ENCODE data around the gene SPTBN1. TPM values are rescaled to one million over a fixed set of nuclear protein-coding genes. Genes with fewer than 3 reads are reported as not detected.

Gene SPTBN1
- total RNA-seq, 1 experiment from 2014 or later = 202 TPM

DNA sequence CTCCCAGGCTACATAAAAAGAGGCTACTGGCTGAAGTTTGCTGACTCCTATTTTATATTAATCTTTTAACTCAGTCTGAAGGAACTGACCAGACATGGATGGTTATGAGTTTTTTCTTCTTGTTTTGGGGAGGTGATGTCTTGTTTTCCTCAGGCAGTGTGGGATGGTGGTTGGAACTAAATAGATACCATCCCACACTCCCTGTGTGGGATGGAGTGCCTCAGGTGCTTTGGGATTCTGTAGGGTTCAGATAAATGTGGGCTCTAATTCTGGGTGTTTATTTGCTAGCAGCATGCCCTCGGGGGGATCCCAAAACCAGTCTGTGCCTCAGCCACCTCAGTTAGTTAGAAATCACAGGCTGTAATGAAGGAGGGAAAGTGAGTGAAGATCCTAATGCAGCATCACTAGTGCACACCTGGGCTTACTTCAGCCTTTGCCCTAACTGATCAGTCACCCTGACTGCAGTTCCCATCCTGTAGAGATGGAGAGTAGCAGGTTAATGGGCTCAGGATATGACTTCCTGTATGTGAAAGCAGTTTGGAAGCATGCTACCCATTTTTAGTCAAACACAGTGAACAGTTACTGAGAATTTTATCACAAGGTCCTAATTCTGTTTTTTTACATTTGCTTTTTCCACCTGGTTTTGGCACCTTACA, 132.2 kb downstream of the SPTBN1 start:
- DNase-seq (no peak), ATAC-seq (peak; percentile 21; the same call in 1 of the 2 replicates)
- BruUV-seq (replicated peaks) = no TSS peak
- Histone ChIP-seq H3K9ac (ENCODE audit: low read length) (no peak overlapping the region), H3K4me3 (ENCODE audit: low read length) (no peak overlapping the region), H3K4me1 (ENCODE audit: insufficient read depth, low read length) (peaks cover 64% of the 10 kb centered on the region), H3K27me3 (ENCODE audit: low read length) (no peaks in the 10 kb centered on the region), H2AFZ (ENCODE audit: low read length) (no peak overlapping the region), H3K79me2 (ENCODE audit: low read length) (peaks cover 98% of the 10 kb centered on the region), H3K36me3 (ENCODE audit: low read depth, low read length) (peaks cover 10% of the 10 kb centered on the region), H4K20me1 (ENCODE audit: low read length) (peaks cover 39% of the 10 kb centered on the region; the same call in 1 of the 2 replicates), H3K27ac (ENCODE audit: low read length) (peak overlapping the region; percentile 87; the same call in 1 of the 2 replicates), H3K9me2 (replicated peaks; ENCODE audit: low read length) (no peaks in the 10 kb centered on the region), H3F3A (ENCODE audit: low read length, unreplicated experiment) (peaks cover 5% of the 10 kb centered on the region), H3K4me2 (ENCODE audit: low read length) (no peak overlapping the region), H3K9me3 (ENCODE audit: low read length) (no peaks in the 10 kb centered on the region)
- TF ChIP-seq, protein P1, sequence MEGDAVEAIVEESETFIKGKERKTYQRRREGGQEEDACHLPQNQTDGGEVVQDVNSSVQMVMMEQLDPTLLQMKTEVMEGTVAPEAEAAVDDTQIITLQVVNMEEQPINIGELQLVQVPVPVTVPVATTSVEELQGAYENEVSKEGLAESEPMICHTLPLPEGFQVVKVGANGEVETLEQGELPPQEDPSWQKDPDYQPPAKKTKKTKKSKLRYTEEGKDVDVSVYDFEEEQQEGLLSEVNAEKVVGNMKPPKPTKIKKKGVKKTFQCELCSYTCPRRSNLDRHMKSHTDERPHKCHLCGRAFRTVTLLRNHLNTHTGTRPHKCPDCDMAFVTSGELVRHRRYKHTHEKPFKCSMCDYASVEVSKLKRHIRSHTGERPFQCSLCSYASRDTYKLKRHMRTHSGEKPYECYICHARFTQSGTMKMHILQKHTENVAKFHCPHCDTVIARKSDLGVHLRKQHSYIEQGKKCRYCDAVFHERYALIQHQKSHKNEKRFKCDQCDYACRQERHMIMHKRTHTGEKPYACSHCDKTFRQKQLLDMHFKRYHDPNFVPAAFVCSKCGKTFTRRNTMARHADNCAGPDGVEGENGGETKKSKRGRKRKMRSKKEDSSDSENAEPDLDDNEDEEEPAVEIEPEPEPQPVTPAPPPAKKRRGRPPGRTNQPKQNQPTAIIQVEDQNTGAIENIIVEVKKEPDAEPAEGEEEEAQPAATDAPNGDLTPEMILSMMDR (conservative IDR thresholded peaks at IDR 0.05; ENCODE audit: low read depth, low read length) = no peak
- TF ChIP-seq EZH2 (IDR thresholded peaks at IDR 0.05; ENCODE audit: low read length, unreplicated experiment) = no peak
- TF ChIP-seq EZH2phosphoT487 (IDR thresholded peaks at IDR 0.05; ENCODE audit: borderline replicate concordance, low read length) = no peak
- CTCF ChIA-PET = interaction anchor here (1.4 kb wide), 1 partner anchor 68 kb away, joined by 5 read pairs; no protein-coding TSS in a partner anchor
- POLR2A ChIA-PET (ENCODE audit: unreplicated experiment) = no interaction called here
- intact Hi-C loops (cut with micrococcal nuclease) = no loop called here

DNA sequence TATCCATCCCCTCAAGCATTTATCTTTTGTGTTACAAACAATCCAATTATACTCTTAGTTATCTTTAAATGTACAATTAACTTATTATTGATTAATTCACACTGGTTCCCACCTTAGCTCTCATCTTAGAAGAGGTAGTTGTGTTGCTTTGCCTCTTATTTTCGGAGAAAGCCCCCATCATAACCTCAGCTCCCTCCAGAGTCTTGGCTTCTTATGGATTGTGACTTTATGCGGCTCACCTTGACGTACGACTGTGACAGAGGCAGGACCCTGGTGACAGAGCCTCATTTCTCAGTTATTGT, 132.9 kb downstream of the SPTBN1 start:
- no peaks in the 10 kb centered on the region for H3K27me3 ChIP-seq (ENCODE audit: low read length)
- no peaks in the 10 kb centered on the region for H3K9me2 ChIP-seq (replicated peaks; ENCODE audit: low read length)
- ChIA-PET POLR2A (ENCODE audit: unreplicated experiment) (no interaction called here), CTCF (interaction anchor here (1.4 kb wide), 1 partner anchor 68 kb away, joined by 5 read pairs; no protein-coding TSS in a partner anchor)
- peak overlapping the region; percentile 55 for H3K4me2 ChIP-seq (ENCODE audit: low read length)
- no peak for ATAC-seq
- peaks cover 40% of the 10 kb centered on the region; the same call in 1 of the 2 replicates for H4K20me1 ChIP-seq (ENCODE audit: low read length)
- H2AFZ ChIP-seq (ENCODE audit: low read length) = no peak overlapping the region
- peaks cover 5% of the 10 kb centered on the region for H3F3A ChIP-seq (ENCODE audit: low read length, unreplicated experiment)
- no peak for DNase-seq
- H3K79me2 ChIP-seq (ENCODE audit: low read length) = peaks cover 98% of the 10 kb centered on the region
- no peaks in the 10 kb centered on the region for H3K9me3 ChIP-seq (ENCODE audit: low read length)
- peak overlapping the region; percentile 87 for H3K27ac ChIP-seq (ENCODE audit: low read length)
- peak overlapping the region; percentile 10; the same call in 1 of the 2 replicates for H3K4me3 ChIP-seq (ENCODE audit: low read length)
- intact Hi-C loops (cut with micrococcal nuclease) = no loop called here
- peaks cover 10% of the 10 kb centered on the region for H3K36me3 ChIP-seq (ENCODE audit: low read depth, low read length)
- BruUV-seq (replicated peaks) = TSS peak; percentile 49
- TF ChIP-seq, protein P1 (conservative IDR thresholded peaks at IDR 0.05; ENCODE audit: low read depth, low read length) = no peak
- no peak for TF ChIP-seq EZH2 (IDR thresholded peaks at IDR 0.05; ENCODE audit: low read length, unreplicated experiment)
- TF ChIP-seq EZH2phosphoT487 (IDR thresholded peaks at IDR 0.05; ENCODE audit: borderline replicate concordance, low read length) = no peak
- peaks cover 64% of the 10 kb centered on the region for H3K4me1 ChIP-seq (ENCODE audit: insufficient read depth, low read length)
- H3K9ac ChIP-seq (ENCODE audit: low read length) = peak overlapping the region; percentile 51

All from PC-3 (cell line).